HL-60 (cell line): ENCODE measurements around the gene FN1.

Source experiments
- TF ChIP-seq, protein P1 (sequence below): IDR thresholded peaks from 2 replicates; pipeline ENCODE4 v1.6.1; 2012; ENCODE audit warnings: low read depth; ENCODE audit not compliant: insufficient replicate concordance
- TF ChIP-seq, protein P2 (sequence below): IDR thresholded peaks from one replicate; pipeline ENCODE4 v1.5.1; 2011; ENCODE audit warnings: low read length, control low read depth, inconsistent platforms; ENCODE audit not compliant: insufficient read depth

DNA sequence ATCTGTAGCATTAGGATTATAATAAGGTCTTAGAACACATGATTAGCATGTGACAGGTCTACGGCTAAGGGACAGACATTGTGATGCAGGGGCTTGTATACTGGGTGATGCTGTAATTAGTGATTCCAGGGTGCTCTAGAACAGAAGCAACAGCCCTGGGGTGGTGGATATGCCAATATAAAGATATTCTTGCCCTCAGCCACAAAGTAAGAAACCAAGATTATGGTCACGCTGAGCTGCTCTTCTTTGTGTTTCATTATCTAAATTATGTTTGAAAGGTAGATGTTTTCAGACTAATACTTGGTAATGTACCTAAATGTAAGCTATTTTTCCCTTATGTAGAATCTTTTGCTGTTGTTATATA, 45.3 kb downstream of the FN1 start:
- TF ChIP-seq, protein P1, sequence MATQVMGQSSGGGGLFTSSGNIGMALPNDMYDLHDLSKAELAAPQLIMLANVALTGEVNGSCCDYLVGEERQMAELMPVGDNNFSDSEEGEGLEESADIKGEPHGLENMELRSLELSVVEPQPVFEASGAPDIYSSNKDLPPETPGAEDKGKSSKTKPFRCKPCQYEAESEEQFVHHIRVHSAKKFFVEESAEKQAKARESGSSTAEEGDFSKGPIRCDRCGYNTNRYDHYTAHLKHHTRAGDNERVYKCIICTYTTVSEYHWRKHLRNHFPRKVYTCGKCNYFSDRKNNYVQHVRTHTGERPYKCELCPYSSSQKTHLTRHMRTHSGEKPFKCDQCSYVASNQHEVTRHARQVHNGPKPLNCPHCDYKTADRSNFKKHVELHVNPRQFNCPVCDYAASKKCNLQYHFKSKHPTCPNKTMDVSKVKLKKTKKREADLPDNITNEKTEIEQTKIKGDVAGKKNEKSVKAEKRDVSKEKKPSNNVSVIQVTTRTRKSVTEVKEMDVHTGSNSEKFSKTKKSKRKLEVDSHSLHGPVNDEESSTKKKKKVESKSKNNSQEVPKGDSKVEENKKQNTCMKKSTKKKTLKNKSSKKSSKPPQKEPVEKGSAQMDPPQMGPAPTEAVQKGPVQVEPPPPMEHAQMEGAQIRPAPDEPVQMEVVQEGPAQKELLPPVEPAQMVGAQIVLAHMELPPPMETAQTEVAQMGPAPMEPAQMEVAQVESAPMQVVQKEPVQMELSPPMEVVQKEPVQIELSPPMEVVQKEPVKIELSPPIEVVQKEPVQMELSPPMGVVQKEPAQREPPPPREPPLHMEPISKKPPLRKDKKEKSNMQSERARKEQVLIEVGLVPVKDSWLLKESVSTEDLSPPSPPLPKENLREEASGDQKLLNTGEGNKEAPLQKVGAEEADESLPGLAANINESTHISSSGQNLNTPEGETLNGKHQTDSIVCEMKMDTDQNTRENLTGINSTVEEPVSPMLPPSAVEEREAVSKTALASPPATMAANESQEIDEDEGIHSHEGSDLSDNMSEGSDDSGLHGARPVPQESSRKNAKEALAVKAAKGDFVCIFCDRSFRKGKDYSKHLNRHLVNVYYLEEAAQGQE: no peak
- TF ChIP-seq, protein P2, sequence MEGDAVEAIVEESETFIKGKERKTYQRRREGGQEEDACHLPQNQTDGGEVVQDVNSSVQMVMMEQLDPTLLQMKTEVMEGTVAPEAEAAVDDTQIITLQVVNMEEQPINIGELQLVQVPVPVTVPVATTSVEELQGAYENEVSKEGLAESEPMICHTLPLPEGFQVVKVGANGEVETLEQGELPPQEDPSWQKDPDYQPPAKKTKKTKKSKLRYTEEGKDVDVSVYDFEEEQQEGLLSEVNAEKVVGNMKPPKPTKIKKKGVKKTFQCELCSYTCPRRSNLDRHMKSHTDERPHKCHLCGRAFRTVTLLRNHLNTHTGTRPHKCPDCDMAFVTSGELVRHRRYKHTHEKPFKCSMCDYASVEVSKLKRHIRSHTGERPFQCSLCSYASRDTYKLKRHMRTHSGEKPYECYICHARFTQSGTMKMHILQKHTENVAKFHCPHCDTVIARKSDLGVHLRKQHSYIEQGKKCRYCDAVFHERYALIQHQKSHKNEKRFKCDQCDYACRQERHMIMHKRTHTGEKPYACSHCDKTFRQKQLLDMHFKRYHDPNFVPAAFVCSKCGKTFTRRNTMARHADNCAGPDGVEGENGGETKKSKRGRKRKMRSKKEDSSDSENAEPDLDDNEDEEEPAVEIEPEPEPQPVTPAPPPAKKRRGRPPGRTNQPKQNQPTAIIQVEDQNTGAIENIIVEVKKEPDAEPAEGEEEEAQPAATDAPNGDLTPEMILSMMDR: no peak
